IMR-90 (cell line): ENCODE results near the gene RAP1A. TPM values are rescaled to one million over a fixed set of nuclear protein-coding genes. Genes with fewer than 3 reads are reported as not detected.

Experiments
- ATAC-seq: fragments of 200-7000 bp; cut with Tn5 transposase; 2 replicates; pipeline ENCODE4 v1.9.1; 2020; ENCODE audit warnings: low read depth, mild to moderate bottlenecking, moderate library complexity
- BruUV-seq: library from RNA; stranded (reverse); fragments of 400-500 nt; replicated peaks from 2 replicates; lab custom pipeline; 2021; lab: Mats Ljungman, UMichigan
- CTCF ChIA-PET: fragments of 300-600 bp; formaldehyde crosslinking; extraction: SDS; loops from one replicate; lab custom pipeline; 2021; ENCODE audit warnings: antibody characterized with exemption; lab: Yijun Ruan, JAX
- POLR2A ChIA-PET: fragments of 300-600 bp; sonication (Branson Sonifier 250); formaldehyde crosslinking; loops from one replicate; lab custom pipeline; 2022; ENCODE audit warnings: antibody characterized with exemption; ENCODE audit not compliant: unreplicated experiment; lab: Charles Lee
- DNase-seq: peaks from one replicate; pipeline ENCODE4 v3.0.0; 2013
- H2AFZ ChIP-seq: replicated peaks from 2 replicates; pipeline ENCODE3; 2013; ENCODE audit warnings: low read length, mild to moderate bottlenecking; ENCODE audit not compliant: poor library complexity
- H2AK5ac ChIP-seq: 2 replicates; pipeline ENCODE4 v1.6.1; 2013; ENCODE audit warnings: low read depth, low read length, inconsistent platforms
- H2AK9ac ChIP-seq: replicated peaks from 2 replicates; pipeline ENCODE3; 2013; ENCODE audit warnings: mild to moderate bottlenecking, low read depth, low read length, moderate library complexity; ENCODE audit not compliant: poor library complexity
- H2BK120ac ChIP-seq: 2 replicates; pipeline ENCODE4 v1.6.1; 2013; ENCODE audit warnings: low read depth, low read length, inconsistent platforms
- H2BK15ac ChIP-seq: 3 replicates; pipeline ENCODE4 v1.6.1; 2013; ENCODE audit warnings: low read depth, low read length, inconsistent platforms
- H2BK20ac ChIP-seq: 2 replicates; pipeline ENCODE4 v1.6.1; 2013; ENCODE audit warnings: low read depth, mild to moderate bottlenecking, inconsistent platforms, low read length, moderate library complexity
- H2BK5ac ChIP-seq: 2 replicates; pipeline ENCODE4 v1.6.1; 2013; ENCODE audit warnings: mild to moderate bottlenecking, low read depth, low read length, inconsistent platforms; ENCODE audit not compliant: poor library complexity, severe bottlenecking
- H3K14ac ChIP-seq: replicated peaks from 2 replicates; pipeline ENCODE4 v1.6.1; 2013; ENCODE audit warnings: low read depth, low read length, inconsistent platforms
- H3K18ac ChIP-seq: 2 replicates; pipeline ENCODE4 v1.6.1; 2013; ENCODE audit warnings: low read depth, low read length, control low read depth
- H3K23ac ChIP-seq: 2 replicates; pipeline ENCODE4 v1.6.1; 2013; ENCODE audit warnings: low read depth, low read length, inconsistent platforms
- H3K27ac ChIP-seq: 2 replicates; pipeline ENCODE4 v1.5.1; 2013; ENCODE audit warnings: mild to moderate bottlenecking, control low read depth, low read length; ENCODE audit not compliant: insufficient read depth
- H3K27me3 ChIP-seq: 2 replicates; pipeline ENCODE4 v1.6.1; 2013; ENCODE audit warnings: low read length; ENCODE audit not compliant: control insufficient read depth, insufficient read depth
- H3K36me3 ChIP-seq: 2 replicates; pipeline ENCODE4 v1.6.1; 2013; ENCODE audit warnings: low read length, mixed read lengths; ENCODE audit not compliant: control insufficient read depth, insufficient read depth
- H3K4ac ChIP-seq: 2 replicates; pipeline ENCODE4 v1.6.1; 2013; ENCODE audit warnings: low read depth, low read length, inconsistent platforms
- H3K4me1 ChIP-seq: 2 replicates; pipeline ENCODE4 v1.6.1; 2013; ENCODE audit warnings: low read length, mixed read lengths; ENCODE audit not compliant: control insufficient read depth, insufficient read depth
- H3K4me2 ChIP-seq: 2 replicates; pipeline ENCODE4 v1.6.1; 2013; ENCODE audit warnings: low read depth, mild to moderate bottlenecking, control low read depth, low read length, moderate library complexity
- H3K4me3 ChIP-seq: 2 replicates; pipeline ENCODE4 v1.5.1; 2013; ENCODE audit warnings: low read depth, mild to moderate bottlenecking, control low read depth, low read length, moderate library complexity; ENCODE audit not compliant: insufficient read depth
- H3K56ac ChIP-seq: 2 replicates; pipeline ENCODE4 v1.6.1; 2013; ENCODE audit warnings: low read length, inconsistent platforms; ENCODE audit not compliant: insufficient read depth; ENCODE audit errors: extremely low read depth
- H3K79me1 ChIP-seq, 2 experiments: 2 replicates each; pipeline ENCODE4 v1.6.1; 2013; ENCODE audit warnings: low read length in 2 of 2, inconsistent platforms in 1 of 2, low read depth in 1 of 2
- H3K9ac ChIP-seq: 2 replicates; pipeline ENCODE4 v1.6.1; 2013; ENCODE audit warnings: low read depth, low read length, control low read depth
- H3K9me1 ChIP-seq: 2 replicates; pipeline ENCODE4 v1.6.1; 2013; ENCODE audit warnings: low read length, inconsistent platforms; ENCODE audit not compliant: insufficient read depth
- H3K9me3 ChIP-seq: 2 replicates; pipeline ENCODE4 v1.6.1; 2013; ENCODE audit warnings: low read length; ENCODE audit not compliant: control insufficient read depth, insufficient read depth
- H4K20me1 ChIP-seq: 2 replicates; pipeline ENCODE4 v1.6.1; 2013; ENCODE audit warnings: low read length, inconsistent platforms; ENCODE audit not compliant: insufficient read depth
- H4K5ac ChIP-seq: 2 replicates; pipeline ENCODE4 v1.6.1; 2013; ENCODE audit warnings: mild to moderate bottlenecking, low read depth, low read length, control low read depth
- H4K8ac ChIP-seq, 2 experiments: 2 replicates each; pipeline ENCODE4 v1.6.1; 2013; ENCODE audit warnings: low read depth in 2 of 2, low read length in 2 of 2, control low read depth in 1 of 2, inconsistent platforms in 1 of 2
- H4K91ac ChIP-seq: 2 replicates; pipeline ENCODE4 v1.6.1; 2013; ENCODE audit warnings: low read depth, low read length, inconsistent platforms; ENCODE audit not compliant: insufficient read depth
- CEBPB ChIP-seq: IDR thresholded peaks from 2 replicates; pipeline ENCODE4 v1.6.1; 2012; ENCODE audit warnings: low read depth, low read length, improper control_type of control experiment
- ELK1 ChIP-seq: fragments of 150-350 bp; IDR thresholded peaks from 2 replicates; pipeline ENCODE4 v1.6.1; 2016; ENCODE audit warnings: low read depth, mild to moderate bottlenecking, low read length, moderate library complexity, borderline replicate concordance
- FOS ChIP-seq: fragments of 150-350 bp; IDR thresholded peaks from 2 replicates; pipeline ENCODE4 v1.6.1; 2016; ENCODE audit warnings: low read depth, low read length
- MAZ ChIP-seq: IDR thresholded peaks from 2 replicates; pipeline ENCODE4 v1.6.1; 2012; ENCODE audit warnings: low read depth, mild to moderate bottlenecking, low read length, improper control_type of control experiment, moderate library complexity, borderline replicate concordance
- NFE2L2 ChIP-seq: fragments of 150-350 bp; IDR thresholded peaks from 2 replicates; pipeline ENCODE4 v1.6.1; 2016; ENCODE audit warnings: low read depth, mild to moderate bottlenecking, low read length
- POLR2A ChIP-seq: IDR thresholded peaks from 2 replicates; pipeline ENCODE4 v1.6.1; 2012; ENCODE audit warnings: mild to moderate bottlenecking, low read depth, low read length
- RAD21 ChIP-seq: IDR thresholded peaks from 2 replicates; pipeline ENCODE4 v1.6.1; 2012; ENCODE audit warnings: low read length, improper control_type of control experiment
- RFX5 ChIP-seq: IDR thresholded peaks from 2 replicates; pipeline ENCODE4 v1.8.0; 2012; ENCODE audit warnings: low read depth, mild to moderate bottlenecking, low read length, moderate library complexity
- SMC3 ChIP-seq: fragments of 150-350 bp; IDR thresholded peaks from 2 replicates; pipeline ENCODE4 v1.6.1; 2016; ENCODE audit warnings: low read depth, mild to moderate bottlenecking, antibody characterized with exemption, low read length, moderate library complexity
- WGBS, 2 experiments: methylation state at CpG; one replicate each; pipeline versions ENCODE4 v1.1.5 to v1.1.7; 2013; ENCODE audit warnings: missing lambda C conversion rate in 2 of 2; ENCODE audit not compliant: insufficient read length in 1 of 2; ENCODE audit errors: extremely low coverage in 2 of 2; 5-methylcytosine and 5-hydroxymethylcytosine counted together
- dilution Hi-C: fragments of 300-500 bp; cut with HindIII; formaldehyde crosslinking; loops from one replicate; pipeline ENCODE4 v1.14.3; 2018; ENCODE audit warnings: low sequenced_read_pairs; ENCODE audit not compliant: unreplicated experiment
- in situ Hi-C: fragments of 300-500 bp; cut with MboI; formaldehyde crosslinking; loops from 3 replicates; pipeline ENCODE4 v1.14.3; 2019; ENCODE audit warnings: low sequenced_read_pairs, inconsistent platforms, mixed read lengths
- intact Hi-C: fragments of 100-400 bp; cut with micrococcal nuclease; formaldehyde crosslinking; loops from 2 replicates; pipeline ENCODE4 v1.10.0; 2022
- polyA plus RNA-seq, 3 experiments: library from polyadenylated mRNA; depleted of rRNA; stranded (reverse); fragments of >200 nt; gene quantifications; 2 replicates each; pipeline ENCODE4 v1.2.3, GENCODE V29; 2012; ENCODE audit warnings: low replicate concordance in 1 of 3
- total RNA-seq: library from RNA; depleted of rRNA; stranded (reverse); fragments of >200 nt; gene quantifications from 2 replicates; pipeline ENCODE4 v1.2.3, GENCODE V29; 2012

Gene RAP1A
- total and polyA plus RNA-seq, 2 of the 4 experiments (the other 2 are of a cell fraction) = 18.1 to 43.6 TPM

- Histone ChIP-seq H3K4me2 (no peak overlapping the region), H4K20me1 (no peaks in the 10 kb centered on the region), H3K27me3 (no peaks in the 10 kb centered on the region), H3K9ac (no peak overlapping the region), H3K14ac (no peak overlapping the region), H4K5ac (no peak overlapping the region), H4K91ac (no peak overlapping the region; the same call in 1 of the 2 replicates), H3K4me3 (no peak overlapping the region), H3K9me3 (no peaks in the 10 kb centered on the region), H3K56ac (no peak overlapping the region), H2AK5ac (no peak overlapping the region), H3K23ac (no peak overlapping the region), H3K4ac (no peak overlapping the region), H2BK15ac (no peak overlapping the region), H2BK120ac (no peak overlapping the region), H3K79me1 (no peaks in the 10 kb centered on the region), H2BK20ac (peak overlapping the region; percentile 26; the same call in 1 of the 2 replicates), H3K36me3 (no peaks in the 10 kb centered on the region), H2AFZ (no peak overlapping the region), H3K9me1 (no peaks in the 10 kb centered on the region; the same call in 1 of the 2 replicates), H3K27ac (no peak overlapping the region), H3K18ac (no peak overlapping the region), H2BK5ac (no peak overlapping the region), H3K4me1 (peaks cover 4% of the 10 kb centered on the region), H2AK9ac (no peak overlapping the region), H4K8ac (no peak overlapping the region)
- no CpG with 5 or more reads among the region's 2 CpGs for WGBS, 2 experiments
- dilution Hi-C loops = no loop called here
- CTCF ChIA-PET = interaction anchor here (0.7 to 1.5 kb wide), 2 partner anchors 12 to 126 kb away, joined by 3 read pairs; no protein-coding TSS in a partner anchor
- POLR2A ChIA-PET = no interaction called here
- no TSS peak for BruUV-seq
- ATAC-seq (peak; percentile 25; the same call in 1 of the 2 replicates), DNase-seq (no peak)
- TF ChIP-seq NFE2L2 (no peak), ELK1 (no peak), POLR2A (no peak), SMC3 (no peak), FOS (no peak), RAD21 (no peak), RFX5 (no peak), MAZ (no peak), CEBPB (no peak)
- in situ Hi-C loops = no loop called here
- intact Hi-C loops = loop anchor here (5.0 kb wide), 1 partner anchor 40 kb away; no protein-coding TSS in a partner anchor
Measured at GRCh38 chr1:111611986-111612385, 7.6 kb upstream of the RAP1A start.
